Ishikawa (cell line): ENCODE results near the gene MGP.

ENCODE experiments used
- CEBPB ChIP-seq: IDR thresholded peaks from 2 replicates; pipeline ENCODE4 v1.6.1; 2012
- CREB1 ChIP-seq: IDR thresholded peaks from 2 replicates; pipeline ENCODE4 v1.6.1; 2012; ENCODE audit warnings: low read depth
- EGR1 ChIP-seq: IDR thresholded peaks from 2 replicates; pipeline ENCODE4 v1.6.1; 2012
- EP300 ChIP-seq: IDR thresholded peaks from 2 replicates; pipeline ENCODE4 v1.6.1; 2012; ENCODE audit warnings: borderline replicate concordance
- FOXM1 ChIP-seq: IDR thresholded peaks from 2 replicates; pipeline ENCODE4 v1.6.1; 2012; ENCODE audit warnings: low read depth, borderline replicate concordance
- NFIC ChIP-seq: IDR thresholded peaks from 2 replicates; pipeline ENCODE4 v1.6.1; 2012
- RAD21 ChIP-seq: IDR thresholded peaks from 2 replicates; pipeline ENCODE4 v1.6.1; 2012; ENCODE audit warnings: low read depth
- TAF1 ChIP-seq: IDR thresholded peaks from 2 replicates; pipeline ENCODE4 v1.6.1; 2012; ENCODE audit warnings: low read depth, mild to moderate bottlenecking
- TCF12 ChIP-seq: IDR thresholded peaks from 2 replicates; pipeline ENCODE4 v1.6.1; 2012; ENCODE audit warnings: low read depth
- TEAD4 ChIP-seq: IDR thresholded peaks from 2 replicates; pipeline ENCODE4 v1.6.1; 2012
- YY1 ChIP-seq: IDR thresholded peaks from 2 replicates; pipeline ENCODE4 v1.6.1; 2012; ENCODE audit warnings: low read depth
- ZBTB7A ChIP-seq: IDR thresholded peaks from 2 replicates; pipeline ENCODE4 v1.6.1; 2012; ENCODE audit warnings: low read depth
- TF ChIP-seq, protein P1 (sequence below): IDR thresholded peaks from 2 replicates; pipeline ENCODE4 v1.6.1; 2012
- TF ChIP-seq, protein P2 (sequence below): IDR thresholded peaks from 2 replicates; pipeline ENCODE4 v1.6.1; 2012
- TF ChIP-seq, protein P3 (sequence below): IDR thresholded peaks from 2 replicates; pipeline ENCODE4 v1.6.1; 2012; ENCODE audit warnings: low read depth, mild to moderate bottlenecking

The MGP gene

DNA sequence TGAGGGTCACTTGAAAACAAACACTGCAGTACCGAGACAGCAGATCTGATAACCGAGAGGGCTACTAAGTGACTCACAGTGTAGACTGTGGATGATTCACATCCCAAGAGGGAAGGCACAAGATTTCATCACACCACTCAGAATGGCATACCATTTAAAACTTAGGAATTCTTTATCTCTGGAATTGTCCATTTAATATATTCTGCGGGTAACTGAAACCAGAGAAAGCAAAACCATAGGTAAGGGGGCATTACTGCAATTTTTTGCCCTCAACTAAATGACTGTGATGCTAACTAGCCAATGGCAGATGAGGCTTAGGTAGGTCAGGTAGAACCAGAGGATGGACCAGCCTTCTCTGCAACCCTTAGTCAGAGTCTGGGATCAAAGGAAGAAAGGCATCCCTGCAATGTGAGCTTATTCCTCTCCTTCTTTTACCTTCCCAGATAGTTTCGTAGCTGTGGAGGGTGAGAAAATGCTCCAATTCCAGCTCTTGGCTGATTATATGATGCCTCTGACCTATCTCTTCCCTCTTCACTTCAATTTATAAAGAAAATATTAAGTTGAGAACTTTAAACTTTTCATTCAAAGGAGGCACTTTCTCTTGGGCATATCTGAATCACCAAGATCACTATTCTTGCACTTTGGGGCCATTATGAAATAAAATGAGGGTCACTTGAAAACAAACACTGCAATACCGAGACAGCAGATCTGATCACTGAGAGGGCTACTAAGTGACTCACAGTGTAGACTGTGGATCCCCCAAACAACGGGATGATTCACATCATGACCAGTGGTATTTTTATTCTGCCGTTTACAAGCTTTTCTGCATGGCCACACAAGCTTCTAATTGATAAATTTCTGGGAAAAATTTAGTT lies 49.1 kb downstream of the MGP start:
- TF ChIP-seq, protein P1, sequence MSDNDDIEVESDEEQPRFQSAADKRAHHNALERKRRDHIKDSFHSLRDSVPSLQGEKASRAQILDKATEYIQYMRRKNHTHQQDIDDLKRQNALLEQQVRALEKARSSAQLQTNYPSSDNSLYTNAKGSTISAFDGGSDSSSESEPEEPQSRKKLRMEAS, result no peak
- no peak for TF ChIP-seq TAF1
- TF ChIP-seq EP300, result no peak
- no peak for TF ChIP-seq FOXM1

DNA sequence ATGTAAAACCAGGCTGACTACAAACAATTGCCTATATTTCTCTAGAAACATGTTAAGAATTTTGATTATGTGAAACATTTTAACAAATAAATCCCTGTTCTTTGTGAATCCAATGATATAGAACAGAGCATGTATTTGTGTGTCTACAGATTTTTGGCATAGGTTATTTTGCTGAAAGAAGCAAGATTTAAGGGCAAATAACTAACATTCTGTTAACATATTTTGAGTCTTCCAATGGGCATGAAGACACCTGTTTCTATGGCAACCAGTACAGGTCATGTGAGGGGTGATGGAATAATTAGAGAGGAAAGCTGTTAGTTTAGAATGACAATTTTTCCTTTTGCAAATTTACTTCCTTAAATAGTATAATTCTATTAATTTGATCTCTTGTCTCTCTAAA lies 51.1 kb downstream of the MGP start:
- TF ChIP-seq, protein P2, sequence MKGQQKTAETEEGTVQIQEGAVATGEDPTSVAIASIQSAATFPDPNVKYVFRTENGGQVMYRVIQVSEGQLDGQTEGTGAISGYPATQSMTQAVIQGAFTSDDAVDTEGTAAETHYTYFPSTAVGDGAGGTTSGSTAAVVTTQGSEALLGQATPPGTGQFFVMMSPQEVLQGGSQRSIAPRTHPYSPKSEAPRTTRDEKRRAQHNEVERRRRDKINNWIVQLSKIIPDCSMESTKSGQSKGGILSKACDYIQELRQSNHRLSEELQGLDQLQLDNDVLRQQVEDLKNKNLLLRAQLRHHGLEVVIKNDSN, result peak; percentile 45; the same call in 1 of the 2 replicates
- TF ChIP-seq CREB1, result no peak

DNA sequence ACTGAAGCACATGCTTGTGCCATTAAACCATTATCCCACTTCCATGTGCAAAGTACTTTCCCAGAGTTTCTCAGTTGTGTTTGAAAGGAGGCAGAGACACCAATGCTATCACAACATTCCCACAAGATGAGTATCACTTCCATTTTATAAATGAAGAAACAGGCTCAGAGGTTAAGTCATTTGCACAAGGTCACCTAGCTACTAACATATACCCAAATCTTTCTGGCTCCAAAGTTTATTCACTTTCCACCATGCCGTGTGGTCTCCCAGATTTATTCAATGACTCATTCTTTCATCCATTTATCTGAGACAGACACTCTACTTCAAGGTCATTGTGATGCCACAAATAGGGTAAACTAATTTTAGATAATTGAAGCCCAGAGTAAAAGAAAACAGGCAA lies 51.7 kb downstream of the MGP start:
- TF ChIP-seq EP300 (no peak), TEAD4 (no peak), CREB1 (no peak), NFIC (no peak), RAD21 (no peak), YY1 (no peak)

DNA sequence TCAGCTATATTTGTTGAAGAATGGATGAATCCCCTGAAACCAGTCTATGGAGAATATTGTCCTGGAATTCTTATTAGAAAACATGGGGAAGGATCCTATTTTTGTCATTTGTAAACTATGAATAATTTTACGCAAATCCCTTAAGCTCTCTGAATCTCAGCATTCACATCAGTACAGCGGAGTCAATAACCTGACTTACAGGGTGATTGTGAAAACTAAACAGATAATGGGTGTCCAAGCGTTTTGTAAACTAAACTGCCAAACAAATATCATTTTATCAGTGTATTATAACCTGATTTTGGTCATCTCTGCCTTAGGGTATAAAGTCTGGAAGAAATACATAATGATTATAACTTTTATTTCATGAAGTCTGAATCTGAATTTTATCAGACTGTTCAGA lies 52.3 kb downstream of the MGP start:
- TF ChIP-seq NFIC (no peak), FOXM1 (no peak), TAF1 (no peak), ZBTB7A (no peak), TCF12 (no peak), CREB1 (no peak), CEBPB (no peak), TEAD4 (no peak), RAD21 (no peak), EP300 (no peak), EGR1 (no peak), YY1 (no peak)
- TF ChIP-seq, protein P2, result no peak
- TF ChIP-seq, protein P1, result no peak
- TF ChIP-seq, protein P3, sequence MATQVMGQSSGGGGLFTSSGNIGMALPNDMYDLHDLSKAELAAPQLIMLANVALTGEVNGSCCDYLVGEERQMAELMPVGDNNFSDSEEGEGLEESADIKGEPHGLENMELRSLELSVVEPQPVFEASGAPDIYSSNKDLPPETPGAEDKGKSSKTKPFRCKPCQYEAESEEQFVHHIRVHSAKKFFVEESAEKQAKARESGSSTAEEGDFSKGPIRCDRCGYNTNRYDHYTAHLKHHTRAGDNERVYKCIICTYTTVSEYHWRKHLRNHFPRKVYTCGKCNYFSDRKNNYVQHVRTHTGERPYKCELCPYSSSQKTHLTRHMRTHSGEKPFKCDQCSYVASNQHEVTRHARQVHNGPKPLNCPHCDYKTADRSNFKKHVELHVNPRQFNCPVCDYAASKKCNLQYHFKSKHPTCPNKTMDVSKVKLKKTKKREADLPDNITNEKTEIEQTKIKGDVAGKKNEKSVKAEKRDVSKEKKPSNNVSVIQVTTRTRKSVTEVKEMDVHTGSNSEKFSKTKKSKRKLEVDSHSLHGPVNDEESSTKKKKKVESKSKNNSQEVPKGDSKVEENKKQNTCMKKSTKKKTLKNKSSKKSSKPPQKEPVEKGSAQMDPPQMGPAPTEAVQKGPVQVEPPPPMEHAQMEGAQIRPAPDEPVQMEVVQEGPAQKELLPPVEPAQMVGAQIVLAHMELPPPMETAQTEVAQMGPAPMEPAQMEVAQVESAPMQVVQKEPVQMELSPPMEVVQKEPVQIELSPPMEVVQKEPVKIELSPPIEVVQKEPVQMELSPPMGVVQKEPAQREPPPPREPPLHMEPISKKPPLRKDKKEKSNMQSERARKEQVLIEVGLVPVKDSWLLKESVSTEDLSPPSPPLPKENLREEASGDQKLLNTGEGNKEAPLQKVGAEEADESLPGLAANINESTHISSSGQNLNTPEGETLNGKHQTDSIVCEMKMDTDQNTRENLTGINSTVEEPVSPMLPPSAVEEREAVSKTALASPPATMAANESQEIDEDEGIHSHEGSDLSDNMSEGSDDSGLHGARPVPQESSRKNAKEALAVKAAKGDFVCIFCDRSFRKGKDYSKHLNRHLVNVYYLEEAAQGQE, result no peak
